ENCODE results near the gene GSX2. TPM values are rescaled to one million over a fixed set of nuclear protein-coding genes. Genes with fewer than 3 reads are reported as not detected.
A peak's percentile ranks its signal among the peaks of the same experiment; 100 is the strongest.

GSX2 gene
- polyA plus RNA-seq, 2 of the 4 experiments (the other 2 are of a cell fraction): not detected

DNA sequence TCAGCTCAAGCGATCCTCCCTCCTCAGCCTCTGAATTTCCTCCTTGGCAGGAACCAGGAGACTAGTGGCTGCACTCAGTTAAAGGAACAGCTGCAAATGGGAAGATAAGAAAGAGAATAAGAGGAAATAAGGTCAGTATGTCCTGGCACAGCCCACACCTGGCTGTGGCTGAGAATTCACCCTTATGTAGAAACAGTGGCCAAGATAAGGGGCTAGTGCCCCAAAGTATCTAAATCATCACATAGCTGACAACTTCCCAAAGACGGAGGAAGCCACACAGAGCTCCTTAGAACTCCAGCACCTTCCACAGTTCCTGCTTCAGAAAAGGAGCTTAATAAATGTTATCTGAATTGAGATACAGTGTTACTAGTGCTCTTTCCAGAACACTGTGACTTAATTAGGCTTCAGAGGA is 33.2 kb upstream of the GSX2 start:
- TF ChIP-seq NPAS2 (CRISPR knock-in tag; IDR thresholded peaks at IDR 0.05; ENCODE audit: borderline replicate concordance): no peak
- no peak for TF ChIP-seq ESRRA (IDR thresholded peaks at IDR 0.05; ENCODE audit: borderline replicate concordance, low read length)
- no peak for TF ChIP-seq RNF2 (IDR thresholded peaks at IDR 0.05; ENCODE audit: borderline replicate concordance, low read depth)
- no peak overlapping the region for H3K4me3 ChIP-seq
- 82% methylated on average over 2 of the region's 2 CpGs for WGBS (ENCODE audit: missing lambda C conversion rate)
- no peak for DNase-seq (ENCODE audit: low read depth in 1 of 2, low spot score in 1 of 2)
- POLR2A ChIA-PET: no interaction called here
- H3K4me2 ChIP-seq: peak overlapping the region; percentile 32
- H3K27ac ChIP-seq: peak overlapping the region in 1 of 2 experiments; percentile 28; a peak in 2 of 6 replicates
- no peaks in the 10 kb centered on the region for H3K9me3 ChIP-seq
- peaks cover 29% of the 10 kb centered on the region for H3K4me1 ChIP-seq
- CTCF ChIA-PET: interaction anchor here (1.3 to 2.2 kb wide), 3 partner anchors 11 to 152 kb away, joined by 3 to 6 read pairs (median 4); no protein-coding TSS in a partner anchor
- ATAC-seq: no peak
- FAIRE-seq: no peak

DNA sequence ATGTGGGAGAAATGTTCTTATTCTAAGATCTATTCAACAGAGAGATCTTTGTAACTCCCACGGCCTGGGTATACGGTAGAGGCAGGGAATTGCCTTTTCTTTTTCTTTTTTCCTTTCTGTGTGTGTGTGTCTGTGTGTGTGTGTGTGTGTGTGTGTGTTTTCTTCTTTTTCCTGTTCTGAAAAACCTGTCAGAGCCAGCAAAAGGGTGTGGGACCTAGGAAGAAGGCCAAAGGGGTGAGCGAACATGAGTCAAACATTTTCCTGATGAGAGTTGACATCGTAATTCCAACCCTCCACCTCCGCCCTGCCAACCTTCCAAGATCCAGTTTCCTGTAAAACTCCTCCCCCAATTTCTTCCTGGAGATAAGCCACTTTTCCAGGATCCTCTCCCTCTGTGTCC is 32.8 kb upstream of the GSX2 start:
- peak overlapping the region in 1 of 2 experiments; percentile 28; a peak in 2 of 6 replicates for H3K27ac ChIP-seq
- CTCF ChIA-PET: interaction anchor here (1.3 to 1.7 kb wide), 2 partner anchors 11 to 19 kb away, joined by 3 to 4 read pairs; no protein-coding TSS in a partner anchor
- DNase-seq (ENCODE audit: low read depth in 1 of 2, low spot score in 1 of 2) (peak in 1 of 2 experiments; percentile 69), FAIRE-seq (no peak), ATAC-seq (no peak)
- TF ChIP-seq CBX8 (IDR thresholded peaks at IDR 0.05) (no peak), FOXS1 (CRISPR knock-in tag; IDR thresholded peaks at IDR 0.05) (no peak), GATA3 (IDR thresholded peaks at IDR 0.05; ENCODE audit: borderline replicate concordance) (no peak)
- H3K4me1 ChIP-seq: peaks cover 26% of the 10 kb centered on the region
- peak overlapping the region; percentile 32 for H3K4me2 ChIP-seq
- POLR2A ChIA-PET: no interaction called here
- no peaks in the 10 kb centered on the region for H3K9me3 ChIP-seq
- 24% methylated on average over 5 of the region's 5 CpGs for WGBS (ENCODE audit: missing lambda C conversion rate)
- no peak overlapping the region for H3K4me3 ChIP-seq

DNA sequence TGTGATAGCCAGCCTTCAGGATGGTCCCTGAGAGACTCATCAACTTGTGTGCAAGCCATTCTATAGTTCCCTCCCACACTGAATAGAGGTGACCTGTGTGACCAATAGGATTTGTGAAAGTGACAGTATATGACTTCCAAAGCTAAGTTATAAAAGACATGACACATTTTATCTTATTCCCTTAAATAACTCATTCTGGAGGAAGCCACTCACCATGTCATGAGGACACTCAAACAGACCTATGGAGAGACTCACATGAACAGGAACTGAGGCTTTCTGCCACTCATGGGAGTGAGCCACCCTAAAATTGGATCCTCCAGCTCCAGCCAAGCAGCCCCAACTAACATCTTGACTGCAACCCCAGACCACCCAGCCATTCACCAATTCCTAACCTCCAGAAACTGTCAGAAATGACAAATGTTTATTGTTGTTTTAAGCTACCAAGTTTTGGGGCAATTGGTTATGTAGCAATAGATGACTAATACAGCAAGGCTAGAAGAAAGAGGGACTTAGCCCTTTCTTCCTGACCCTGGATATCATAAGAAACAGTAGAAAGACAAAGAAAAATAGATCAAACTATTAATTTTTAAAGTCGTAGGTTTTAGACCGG is 26.6 kb upstream of the GSX2 start:
- Histone ChIP-seq H3K9me3 (no peaks in the 10 kb centered on the region), H3K4me1 (peaks cover 17% of the 10 kb centered on the region; the same call in 2 of the 3 replicates), H3K27ac (no peak overlapping the region), H3K4me2 (no peak overlapping the region), H3K4me3 (no peak overlapping the region)
- FAIRE-seq (no peak), ATAC-seq (no peak), DNase-seq (ENCODE audit: low read depth in 1 of 2, low spot score in 1 of 2) (no peak)
- ChIA-PET POLR2A (no interaction called here), CTCF (no interaction called here)
- TF ChIP-seq RAD21 (conservative IDR thresholded peaks at IDR 0.05 in 1 of 2, IDR thresholded peaks at IDR 0.05 in 1 of 2) (no peak), HEYL (CRISPR knock-in tag; IDR thresholded peaks at IDR 0.05) (no peak), RNF2 (IDR thresholded peaks at IDR 0.05; ENCODE audit: borderline replicate concordance, low read depth) (no peak), NFE2L2 (conservative IDR thresholded peaks at IDR 0.05; ENCODE audit: low read length) (no peak), JUNB (IDR thresholded peaks at IDR 0.05) (no peak), ZFP36 (IDR thresholded peaks at IDR 0.05; ENCODE audit: borderline replicate concordance, partially characterized antibody) (no peak), CHD2 (IDR thresholded peaks at IDR 0.05; ENCODE audit: low read length, partially characterized antibody) (no peak), RFX5 (IDR thresholded peaks at IDR 0.05) (no peak), ZSCAN20 (CRISPR knock-in tag; IDR thresholded peaks at IDR 0.05) (no peak), ESRRA (IDR thresholded peaks at IDR 0.05; ENCODE audit: borderline replicate concordance, low read length) (no peak), MYC (IDR thresholded peaks at IDR 0.05; ENCODE audit: borderline replicate concordance, low read length) (no peak), FOSB (CRISPR knock-in tag; IDR thresholded peaks at IDR 0.05) (no peak)
- TF ChIP-seq, protein P1, sequence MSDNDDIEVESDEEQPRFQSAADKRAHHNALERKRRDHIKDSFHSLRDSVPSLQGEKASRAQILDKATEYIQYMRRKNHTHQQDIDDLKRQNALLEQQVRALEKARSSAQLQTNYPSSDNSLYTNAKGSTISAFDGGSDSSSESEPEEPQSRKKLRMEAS (IDR thresholded peaks at IDR 0.05): no peak
- TF ChIP-seq, protein P2, sequence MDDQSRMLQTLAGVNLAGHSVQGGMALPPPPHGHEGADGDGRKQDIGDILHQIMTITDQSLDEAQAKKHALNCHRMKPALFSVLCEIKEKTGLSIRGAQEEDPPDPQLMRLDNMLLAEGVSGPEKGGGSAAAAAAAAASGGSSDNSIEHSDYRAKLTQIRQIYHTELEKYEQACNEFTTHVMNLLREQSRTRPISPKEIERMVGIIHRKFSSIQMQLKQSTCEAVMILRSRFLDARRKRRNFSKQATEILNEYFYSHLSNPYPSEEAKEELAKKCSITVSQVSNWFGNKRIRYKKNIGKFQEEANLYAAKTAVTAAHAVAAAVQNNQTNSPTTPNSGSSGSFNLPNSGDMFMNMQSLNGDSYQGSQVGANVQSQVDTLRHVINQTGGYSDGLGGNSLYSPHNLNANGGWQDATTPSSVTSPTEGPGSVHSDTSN (IDR thresholded peaks at IDR 0.05): no peak
- TF ChIP-seq, protein P3, sequence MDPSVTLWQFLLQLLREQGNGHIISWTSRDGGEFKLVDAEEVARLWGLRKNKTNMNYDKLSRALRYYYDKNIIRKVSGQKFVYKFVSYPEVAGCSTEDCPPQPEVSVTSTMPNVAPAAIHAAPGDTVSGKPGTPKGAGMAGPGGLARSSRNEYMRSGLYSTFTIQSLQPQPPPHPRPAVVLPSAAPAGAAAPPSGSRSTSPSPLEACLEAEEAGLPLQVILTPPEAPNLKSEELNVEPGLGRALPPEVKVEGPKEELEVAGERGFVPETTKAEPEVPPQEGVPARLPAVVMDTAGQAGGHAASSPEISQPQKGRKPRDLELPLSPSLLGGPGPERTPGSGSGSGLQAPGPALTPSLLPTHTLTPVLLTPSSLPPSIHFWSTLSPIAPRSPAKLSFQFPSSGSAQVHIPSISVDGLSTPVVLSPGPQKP (IDR thresholded peaks at IDR 0.05; ENCODE audit: low read depth, low read length): no peak
- TF ChIP-seq, protein P4, sequence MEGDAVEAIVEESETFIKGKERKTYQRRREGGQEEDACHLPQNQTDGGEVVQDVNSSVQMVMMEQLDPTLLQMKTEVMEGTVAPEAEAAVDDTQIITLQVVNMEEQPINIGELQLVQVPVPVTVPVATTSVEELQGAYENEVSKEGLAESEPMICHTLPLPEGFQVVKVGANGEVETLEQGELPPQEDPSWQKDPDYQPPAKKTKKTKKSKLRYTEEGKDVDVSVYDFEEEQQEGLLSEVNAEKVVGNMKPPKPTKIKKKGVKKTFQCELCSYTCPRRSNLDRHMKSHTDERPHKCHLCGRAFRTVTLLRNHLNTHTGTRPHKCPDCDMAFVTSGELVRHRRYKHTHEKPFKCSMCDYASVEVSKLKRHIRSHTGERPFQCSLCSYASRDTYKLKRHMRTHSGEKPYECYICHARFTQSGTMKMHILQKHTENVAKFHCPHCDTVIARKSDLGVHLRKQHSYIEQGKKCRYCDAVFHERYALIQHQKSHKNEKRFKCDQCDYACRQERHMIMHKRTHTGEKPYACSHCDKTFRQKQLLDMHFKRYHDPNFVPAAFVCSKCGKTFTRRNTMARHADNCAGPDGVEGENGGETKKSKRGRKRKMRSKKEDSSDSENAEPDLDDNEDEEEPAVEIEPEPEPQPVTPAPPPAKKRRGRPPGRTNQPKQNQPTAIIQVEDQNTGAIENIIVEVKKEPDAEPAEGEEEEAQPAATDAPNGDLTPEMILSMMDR (IDR thresholded peaks at IDR 0.05): no peak
- TF ChIP-seq, protein P5, sequence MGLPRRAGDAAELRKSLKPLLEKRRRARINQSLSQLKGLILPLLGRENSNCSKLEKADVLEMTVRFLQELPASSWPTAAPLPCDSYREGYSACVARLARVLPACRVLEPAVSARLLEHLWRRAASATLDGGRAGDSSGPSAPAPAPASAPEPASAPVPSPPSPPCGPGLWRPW (IDR thresholded peaks at IDR 0.05): no peak
- WGBS (ENCODE audit: missing lambda C conversion rate): 90% methylated on average over 2 of the region's 2 CpGs

Data from A549 (cell line).